ENCODE data around the gene ADCY10.
"Not testable (repeated sequence)": the region's sequence is repeated elsewhere in the genome, so short reads cannot be mapped to it uniquely, and the experiment has no call there.

- not testable (repeated sequence) for TF ChIP-seq CTCF, POLR2AphosphoS5 (IDR thresholded peaks at IDR 0.05)
Measured at GRCh38 chr1:167806676-167807075, 107.3 kb downstream of the ADCY10 start.
